Heart left ventricle (tissue), 16 donors: ENCODE data around the gene C16orf96. TPM values are rescaled to one million over a fixed set of nuclear protein-coding genes. Genes with fewer than 3 reads are reported as not detected.

Experiments
- ATAC-seq, 4 donors: fragments of 200-7000 bp; cut with Tn5 transposase; one replicate each; pipeline ENCODE4 v1.9.1; 2020 to 2022; ENCODE audit warnings: moderate library complexity in 4 of 4, mild to moderate bottlenecking in 3 of 4, moderate number of reproducible peaks in 1 of 4
- DNase-seq, 5 donors: peaks; one replicate each; pipeline ENCODE4 v3.0.0-alpha.2; 2020
- H3K27ac ChIP-seq, 12 donors: fragments of 200-600 bp; sonication (generic) in 4 of 12; one replicate each; pipeline versions ENCODE4 v1.5.0 to v1.8.0; 2016 to 2022; ENCODE audit warnings: mild to moderate bottlenecking in 2 of 12
- H3K27me3 ChIP-seq, 9 donors: fragments of 200-600 bp; sonication (generic) in 2 of 9; one replicate each; pipeline versions ENCODE4 v1.5.1 to v1.8.0; 2016 to 2022; ENCODE audit warnings: mild to moderate bottlenecking in 3 of 9
- H3K36me3 ChIP-seq, 9 donors: fragments of 200-600 bp; sonication (generic) in 2 of 9; one replicate each; pipeline versions ENCODE4 v1.5.0 to v1.8.0; 2018 to 2022; ENCODE audit warnings: mild to moderate bottlenecking in 2 of 9
- H3K4me1 ChIP-seq, 12 donors: fragments of 200-600 bp; sonication (generic) in 4 of 12; one replicate each; pipeline versions ENCODE4 v1.5.0 to v1.8.0; 2016 to 2022; ENCODE audit warnings: mild to moderate bottlenecking in 3 of 12
- H3K4me3 ChIP-seq, 12 donors: fragments of 200-600 bp; sonication (generic) in 4 of 12; one replicate each; pipeline versions ENCODE4 v1.5.0 to v1.8.0; 2017 to 2022; ENCODE audit warnings: mild to moderate bottlenecking in 9 of 12, moderate library complexity in 4 of 12
- H3K9me3 ChIP-seq, 12 donors: fragments of 200-600 bp; sonication (generic) in 4 of 12; one replicate each; pipeline versions ENCODE4 v1.5.0 to v1.8.0; 2016 to 2022; ENCODE audit warnings: mild to moderate bottlenecking in 1 of 12
- POLR2A ChIP-seq, 2 donors: fragments of 450-650 bp; IDR thresholded peaks; one replicate each; pipeline ENCODE4 v1.6.1; 2017; ENCODE audit warnings: antibody characterized with exemption in 2 of 2, mild to moderate bottlenecking in 2 of 2, moderate library complexity in 2 of 2
- WGBS, 4 donors: extraction: QIAGEN DNeasy Blood & Tissue Kit in 2 of 4; methylation state at CpG; one replicate each; pipeline versions ENCODE4 v1.1.5 to v1.1.7; 2013 to 2018; 5-methylcytosine and 5-hydroxymethylcytosine counted together
- intact Hi-C, 10 donors: fragments of 100-400 bp; cut with DNase I; formaldehyde crosslinking; loops; one replicate each; pipeline versions ENCODE4 v1.11.1 to v1.14.2; 2022
- polyA plus RNA-seq, 2 donors: library from polyadenylated mRNA; stranded (reverse); fragments of 200-250 nt; gene quantifications; one replicate each; pipeline ENCODE4 v1.2.3, GENCODE V29; 2013
- total RNA-seq, 9 donors: library from RNA; depleted of rRNA in 2 of 9; stranded (reverse); fragments of >200 nt in 2 of 9; fragmentation: NEBNext Ultra II Directional in 3 of 9; extraction: Animal tissue kit (Norgen Biotek cat#: 25700) in 3 of 9; gene quantifications; one replicate each; pipeline versions ENCODE4 v1.1.0 to v1.2.4, GENCODE V29; 2016 to 2023
- TF ChIP-seq, protein P1 (sequence below), 12 donors: fragments of 200-600 bp; sonication (generic) in 4 of 12; IDR thresholded peaks; one replicate each; pipeline versions ENCODE4 v1.5.0 to v1.8.0; 2018 to 2022; ENCODE audit warnings: antibody characterized with exemption in 12 of 12, mild to moderate bottlenecking in 5 of 12
- donor health status: ischemic (EF 13 %, LVEDD 7.1; RV severe dilation, severe dysfunction).
- donor health status: healthy with polysubstance abuse.
- donor health status: DM: no; HTN: yes; CAD: no.
- donor health status: DM: no; HTN: no; CAD: no.
- donor health status: ischemic (EF 25% LVEDD 6.9; RV normal size, moderate dysfunction).
- donor health status: ischemic (EF 25% LVEDD 5.7; RV mildly dilated, moderate dysfunction).
- donor health status: healthy.
- donor health status: DM: yes; HTN: yes; CAD: no.
- donor health status: ischemic (EF 35%, LVEDD 5.7; RV mildly dilated, moderate dysfunction).
- donor health status: nonischemic (EF 11% LVEDD 7.7; RV severe dilation, severe dysfunction).
- donor health status: DM: yes; HTN: yes; CAD: no.
- donor health status: PGD.
- donor health status: ischemic (EF 29% LVEDD 5.4; RV normal size, mild dysfunction).
- donor health status: nonischemic (EF 23%, LVEDD 6.1; RV moderate dilation, normal function).

The C16orf96 gene
- total and polyA plus RNA-seq, 11 donors: 0.01 to 0.19 (median 0.13) TPM; not detected in 2

DNA sequence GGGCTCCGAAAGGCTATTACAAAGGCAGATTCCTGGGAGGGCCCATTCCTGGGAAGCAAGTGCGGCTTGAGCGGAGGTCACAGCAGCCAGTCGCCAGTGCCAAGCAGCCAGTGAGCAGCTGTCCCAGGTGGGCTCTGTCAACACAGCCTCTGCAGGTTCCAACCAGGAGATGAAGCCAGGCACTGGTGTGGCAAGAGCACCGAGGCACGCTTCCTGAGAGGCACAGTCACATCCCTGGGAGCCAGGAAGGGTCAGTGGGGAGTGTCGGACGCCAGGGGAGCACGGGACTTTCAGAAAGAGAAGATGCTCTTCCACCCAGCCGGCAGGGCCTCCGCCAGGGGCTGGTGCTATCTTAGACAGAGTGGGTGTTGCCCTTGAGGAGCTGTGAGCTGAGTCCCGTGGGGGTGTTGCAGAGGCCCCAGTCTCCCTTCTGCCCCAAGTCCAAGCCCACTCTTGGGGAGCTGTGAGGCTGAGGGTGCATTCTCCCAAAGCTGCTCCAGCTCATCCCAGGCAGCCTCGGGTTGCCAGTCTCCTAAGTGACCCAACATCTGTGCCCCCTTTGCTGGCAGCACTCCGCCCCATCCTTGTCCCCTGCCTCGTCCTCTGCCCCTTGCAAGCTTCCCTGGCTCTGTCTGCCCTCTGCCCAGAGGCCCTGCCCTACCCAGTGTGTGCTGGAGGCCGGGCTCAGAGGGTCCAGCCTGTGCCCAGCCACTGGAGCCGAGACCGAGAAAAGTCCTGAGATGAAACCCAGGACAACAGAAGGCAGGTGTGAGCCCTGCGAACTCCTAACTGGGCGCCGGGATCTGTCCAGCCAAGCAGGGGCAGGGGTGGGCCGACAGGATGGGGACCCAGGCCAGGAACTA lies 51.9 kb downstream of the C16orf96 start:
- 83 to 92% (median 87%) methylated on average over 20 to 22 of the region's 22 CpGs for WGBS, 4 donors
- peaks cover 2 to 30% (median 8%) of the 10 kb centered on the region in 12 donors for H3K4me1 ChIP-seq
- peaks cover 0 to 25% (median 14%) of the 10 kb centered on the region in 9 donors for H3K36me3 ChIP-seq
- DNase-seq (no peak), ATAC-seq (no peak)
- intact Hi-C loops: no loop called here
- H3K27ac ChIP-seq: no peak overlapping the region
- H3K27me3 ChIP-seq: no peaks in the 10 kb centered on the region
- TF ChIP-seq, protein P1, sequence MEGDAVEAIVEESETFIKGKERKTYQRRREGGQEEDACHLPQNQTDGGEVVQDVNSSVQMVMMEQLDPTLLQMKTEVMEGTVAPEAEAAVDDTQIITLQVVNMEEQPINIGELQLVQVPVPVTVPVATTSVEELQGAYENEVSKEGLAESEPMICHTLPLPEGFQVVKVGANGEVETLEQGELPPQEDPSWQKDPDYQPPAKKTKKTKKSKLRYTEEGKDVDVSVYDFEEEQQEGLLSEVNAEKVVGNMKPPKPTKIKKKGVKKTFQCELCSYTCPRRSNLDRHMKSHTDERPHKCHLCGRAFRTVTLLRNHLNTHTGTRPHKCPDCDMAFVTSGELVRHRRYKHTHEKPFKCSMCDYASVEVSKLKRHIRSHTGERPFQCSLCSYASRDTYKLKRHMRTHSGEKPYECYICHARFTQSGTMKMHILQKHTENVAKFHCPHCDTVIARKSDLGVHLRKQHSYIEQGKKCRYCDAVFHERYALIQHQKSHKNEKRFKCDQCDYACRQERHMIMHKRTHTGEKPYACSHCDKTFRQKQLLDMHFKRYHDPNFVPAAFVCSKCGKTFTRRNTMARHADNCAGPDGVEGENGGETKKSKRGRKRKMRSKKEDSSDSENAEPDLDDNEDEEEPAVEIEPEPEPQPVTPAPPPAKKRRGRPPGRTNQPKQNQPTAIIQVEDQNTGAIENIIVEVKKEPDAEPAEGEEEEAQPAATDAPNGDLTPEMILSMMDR (IDR thresholded peaks at IDR 0.05): no peak
- TF ChIP-seq POLR2A (IDR thresholded peaks at IDR 0.05): no peak
- H3K4me3 ChIP-seq: no peak overlapping the region
- H3K9me3 ChIP-seq: no peaks in the 10 kb centered on the region

DNA sequence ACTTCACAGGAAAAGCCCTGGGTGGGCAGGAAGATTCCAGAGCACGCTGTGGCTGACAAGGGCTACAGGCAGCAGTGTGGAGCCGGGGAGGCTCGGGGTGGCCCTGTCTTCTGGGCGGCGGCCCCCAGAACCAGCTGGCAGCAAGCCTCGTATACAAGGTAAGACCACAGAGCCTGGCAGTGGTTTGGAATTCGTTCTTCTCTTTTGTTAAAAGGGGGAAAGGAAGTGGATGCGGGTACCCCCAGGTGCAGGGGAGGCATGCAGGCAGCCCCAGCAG lies 52.5 kb downstream of the C16orf96 start:
- Histone ChIP-seq H3K9me3 (no peaks in the 10 kb centered on the region), H3K27me3 (no peaks in the 10 kb centered on the region), H3K36me3 (peaks cover 0 to 25% (median 14%) of the 10 kb centered on the region in 9 donors), H3K4me1 (peaks cover 4 to 35% (median 13%) of the 10 kb centered on the region in 12 donors), H3K4me3 (no peak overlapping the region), H3K27ac (no peak overlapping the region)
- TF ChIP-seq POLR2A (IDR thresholded peaks at IDR 0.05): no peak
- TF ChIP-seq, protein P1 (IDR thresholded peaks at IDR 0.05): no peak
- ATAC-seq: no peak
- DNase-seq: no peak
- WGBS, 4 donors: 73 to 83% (median 76%) methylated on average over 7 to 8 of the region's 8 CpGs
- intact Hi-C loops: no loop called here

DNA sequence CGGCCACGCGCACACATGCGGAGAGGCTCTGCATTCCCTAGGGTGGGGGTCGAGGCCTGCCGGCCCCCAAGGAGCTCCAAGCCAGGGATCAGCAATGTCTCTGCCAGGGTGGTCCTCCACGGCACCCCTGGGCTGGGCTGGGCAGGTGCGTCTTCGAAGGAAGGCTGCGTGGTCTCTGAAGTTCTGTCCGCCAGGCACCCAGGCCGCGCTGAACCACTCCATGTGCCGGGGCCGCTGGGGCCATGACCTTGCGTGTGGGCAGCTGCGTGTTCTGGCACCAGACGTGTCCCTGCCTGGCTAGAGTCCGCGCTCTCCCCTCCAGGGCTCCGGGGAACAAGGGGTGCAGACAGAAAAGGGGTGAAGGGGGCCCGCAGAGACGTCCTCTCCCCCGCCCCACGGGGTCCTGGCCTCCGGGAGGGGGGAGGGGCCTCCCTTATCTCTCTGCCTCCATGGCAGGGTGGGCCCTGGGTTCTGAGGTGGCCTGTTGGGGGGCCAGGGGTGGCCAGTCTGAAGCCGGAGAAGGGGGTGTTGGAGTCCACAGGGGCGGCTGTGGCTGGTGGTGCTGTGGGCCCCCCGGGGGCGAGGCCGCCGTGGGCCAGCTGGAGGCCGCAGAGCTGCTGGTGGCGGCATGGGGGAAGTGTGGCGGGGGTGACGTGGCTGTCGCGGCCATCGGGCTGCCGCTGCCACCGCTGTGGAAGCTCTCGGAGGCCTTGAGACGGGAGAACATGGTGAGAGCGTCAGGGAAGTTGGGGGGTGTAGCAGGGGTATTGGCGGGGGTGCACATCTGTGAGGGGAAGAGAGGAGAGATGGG lies 53.3 kb downstream of the C16orf96 start:
- ATAC-seq: no peak
- Histone ChIP-seq H3K4me3 (no peak overlapping the region), H3K36me3 (peaks cover 0 to 25% (median 14%) of the 10 kb centered on the region in 9 donors), H3K4me1 (peaks cover 4 to 39% (median 15%) of the 10 kb centered on the region in 12 donors), H3K9me3 (no peaks in the 10 kb centered on the region), H3K27me3 (no peaks in the 10 kb centered on the region), H3K27ac (no peak overlapping the region)
- intact Hi-C loops: loop anchor here in 1 of 10 donors (5.0 kb wide), 1 partner anchor 77 kb away; no protein-coding TSS in a partner anchor
- WGBS, 4 donors: 90 to 96% (median 91%) methylated on average over 33 to 45 of the region's 45 CpGs
- no peak for DNase-seq
- TF ChIP-seq, protein P1 (IDR thresholded peaks at IDR 0.05): no peak
- TF ChIP-seq POLR2A (IDR thresholded peaks at IDR 0.05): no peak
